Left kidney (tissue), 2 donors: ENCODE measurements around the gene GALNT6. TPM values are rescaled to one million over a fixed set of nuclear protein-coding genes. Genes with fewer than 3 reads are reported as not detected.
"Not testable (repeated sequence)": the region's sequence is repeated elsewhere in the genome, so short reads cannot be mapped to it uniquely, and the experiment has no call there.

Experiments
- DNase-seq: peaks from one replicate; pipeline ENCODE4 v3.0.0-alpha.2; 2013
- polyA plus RNA-seq: library from polyadenylated mRNA; unstranded; fragments of 120-200 nt; gene quantifications from one replicate; pipeline ENCODE4 v1.2.1, GENCODE V29; 2013; ENCODE audit not compliant: insufficient read length

The GALNT6 gene
- polyA plus RNA-seq, 1 donor, result 6.3 TPM

GRCh38 chr12:51322452-51322851 lies 68.8 kb downstream of the GALNT6 start:
- no peak for DNase-seq

GRCh38 chr12:51321882-51322281 lies 69.3 kb downstream of the GALNT6 start:
- DNase-seq, result no peak

- no peak for DNase-seq
Measured at GRCh38 chr12:51320695-51321320, 70.4 kb downstream of the GALNT6 start.

- no peak for DNase-seq
Measured at GRCh38 chr12:51320311-51320694, 70.9 kb downstream of the GALNT6 start.

- DNase-seq, result no peak
Measured at GRCh38 chr12:51318846-51319599, 72.2 kb downstream of the GALNT6 start.

- not testable (repeated sequence) for DNase-seq
Measured at GRCh38 chr12:51318057-51318806, 73.0 kb downstream of the GALNT6 start.

- no peak for DNase-seq
Measured at GRCh38 chr12:51311389-51311788, 79.8 kb downstream of the GALNT6 start.

- no peak for DNase-seq
Measured at GRCh38 chr12:51307655-51308593, 83.3 kb downstream of the GALNT6 start.

- no peak for DNase-seq
Measured at GRCh38 chr12:51306507-51306906, 84.7 kb downstream of the GALNT6 start.

Other genes with a start within 250 kb of the GALNT6 start
- gene TFCP2, start 218.3 kb downstream of the GALNT6 start, polyA plus RNA-seq, result 62.7 TPM
- 8.8 TPM for gene POU6F1, start 173.3 kb downstream of the GALNT6 start, polyA plus RNA-seq
- gene DAZAP2, start 152.6 kb downstream of the GALNT6 start, polyA plus RNA-seq, result 271 TPM
- 21.7 TPM for gene SMAGP, start 121.0 kb downstream of the GALNT6 start, polyA plus RNA-seq
- 3.2 TPM for gene BIN2, start 67.2 kb downstream of the GALNT6 start, polyA plus RNA-seq
- gene CELA1, start 44.7 kb downstream of the GALNT6 start, polyA plus RNA-seq, result not detected
- gene SLC4A8, start 33.4 kb upstream of the GALNT6 start, polyA plus RNA-seq, result 6.2 TPM
- 3.4 TPM for gene SCN8A, start 199.8 kb upstream of the GALNT6 start, polyA plus RNA-seq